AG04449 (cell line): ENCODE results near the gene PREP.

Source experiments
- CTCF ChIA-PET: fragments of 350-600 bp; formaldehyde crosslinking; extraction: SDS; loops from one replicate; lab custom pipeline; 2021; ENCODE audit warnings: antibody characterized with exemption; lab: Yijun Ruan, JAX
- POLR2A ChIA-PET: fragments of 400-600, 350-600 bp; formaldehyde crosslinking; extraction: SDS; loops from one replicate; lab custom pipeline; 2020; ENCODE audit warnings: antibody characterized with exemption, inconsistent platforms; lab: Yijun Ruan, JAX
- DNase-seq: peaks from one replicate; pipeline ENCODE4 v3.0.0-alpha.2; 2010; ENCODE audit warnings: low read depth, low spot score
- H3K4me3 ChIP-seq: 2 replicates; pipeline ENCODE4 v1.5.1; 2011; ENCODE audit warnings: low read depth, mild to moderate bottlenecking, control low read depth, low read length
- CTCF ChIP-seq: IDR thresholded peaks from one replicate; pipeline ENCODE4 v1.5.1; 2011; ENCODE audit warnings: mild to moderate bottlenecking, moderate library complexity, low read length, control low read depth, inconsistent platforms; ENCODE audit not compliant: insufficient read depth; ENCODE audit errors: missing control alignments

PREP gene

GRCh38 chr6:105282631-105283585, 120.0 kb downstream of the PREP start:
- CTCF ChIA-PET: no interaction called here
- POLR2A ChIA-PET: no interaction called here
- DNase-seq: no peak
- TF ChIP-seq CTCF: no peak
- H3K4me3 ChIP-seq: no peak overlapping the region

GRCh38 chr6:105280033-105280432, 122.8 kb downstream of the PREP start:
- no peak for DNase-seq
- ChIA-PET CTCF (interaction anchor here (1.0 to 1.2 kb wide), 2 partner anchors 10 to 23 kb away, joined by 3 read pairs; no protein-coding TSS in a partner anchor), POLR2A (no interaction called here)
- TF ChIP-seq CTCF: no peak
- no peak overlapping the region for H3K4me3 ChIP-seq

- no peak for DNase-seq
- H3K4me3 ChIP-seq: no peak overlapping the region
- POLR2A ChIA-PET: interaction anchor here (0.5 kb wide), 1 partner anchor 90 kb away, joined by 3 read pairs; no protein-coding TSS in a partner anchor
- CTCF ChIA-PET: interaction anchor here (1.0 kb wide), 1 partner anchor 10 kb away, joined by 3 read pairs; no protein-coding TSS in a partner anchor
- no peak for TF ChIP-seq CTCF
These were observed 123.4 kb downstream of the PREP start for GRCh38 chr6:105279463-105279862.

- CTCF ChIA-PET: interaction anchor here (1.0 kb wide), 1 partner anchor 11 kb away, joined by 3 read pairs; no protein-coding TSS in a partner anchor
- no peak for TF ChIP-seq CTCF
- no peak for DNase-seq
- no peak overlapping the region for H3K4me3 ChIP-seq
- POLR2A ChIA-PET: interaction anchor here (0.5 kb wide), 1 partner anchor 91 kb away, joined by 3 read pairs; no protein-coding TSS in a partner anchor
These were observed 124.1 kb downstream of the PREP start for GRCh38 chr6:105278813-105279212.

- DNase-seq: no peak
- CTCF ChIA-PET: no interaction called here
- POLR2A ChIA-PET: no interaction called here
- H3K4me3 ChIP-seq: no peak overlapping the region
- TF ChIP-seq CTCF: no peak
These were observed 124.8 kb downstream of the PREP start for GRCh38 chr6:105278035-105278434.

GRCh38 chr6:105276374-105276773, 126.5 kb downstream of the PREP start:
- POLR2A ChIA-PET: no interaction called here
- DNase-seq: no peak
- no peak for TF ChIP-seq CTCF
- CTCF ChIA-PET: interaction anchor here (1.2 kb wide), 1 partner anchor 10 kb away, joined by 3 read pairs; no protein-coding TSS in a partner anchor
- H3K4me3 ChIP-seq: no peak overlapping the region
